ENCODE data around the gene DISP3.

The DISP3 gene

GRCh38 chr1:11537380-11537764 is 58.4 kb downstream of the DISP3 start:
- TF ChIP-seq, protein P1, sequence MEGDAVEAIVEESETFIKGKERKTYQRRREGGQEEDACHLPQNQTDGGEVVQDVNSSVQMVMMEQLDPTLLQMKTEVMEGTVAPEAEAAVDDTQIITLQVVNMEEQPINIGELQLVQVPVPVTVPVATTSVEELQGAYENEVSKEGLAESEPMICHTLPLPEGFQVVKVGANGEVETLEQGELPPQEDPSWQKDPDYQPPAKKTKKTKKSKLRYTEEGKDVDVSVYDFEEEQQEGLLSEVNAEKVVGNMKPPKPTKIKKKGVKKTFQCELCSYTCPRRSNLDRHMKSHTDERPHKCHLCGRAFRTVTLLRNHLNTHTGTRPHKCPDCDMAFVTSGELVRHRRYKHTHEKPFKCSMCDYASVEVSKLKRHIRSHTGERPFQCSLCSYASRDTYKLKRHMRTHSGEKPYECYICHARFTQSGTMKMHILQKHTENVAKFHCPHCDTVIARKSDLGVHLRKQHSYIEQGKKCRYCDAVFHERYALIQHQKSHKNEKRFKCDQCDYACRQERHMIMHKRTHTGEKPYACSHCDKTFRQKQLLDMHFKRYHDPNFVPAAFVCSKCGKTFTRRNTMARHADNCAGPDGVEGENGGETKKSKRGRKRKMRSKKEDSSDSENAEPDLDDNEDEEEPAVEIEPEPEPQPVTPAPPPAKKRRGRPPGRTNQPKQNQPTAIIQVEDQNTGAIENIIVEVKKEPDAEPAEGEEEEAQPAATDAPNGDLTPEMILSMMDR (IDR thresholded peaks at IDR 0.05; ENCODE audit: low read length): no peak
- no peak for TF ChIP-seq EZH2 (IDR thresholded peaks at IDR 0.05; ENCODE audit: borderline replicate concordance, low read length)
- peaks cover 10% of the 10 kb centered on the region; the same call in 1 of the 2 replicates for H3K27me3 ChIP-seq (ENCODE audit: insufficient read depth, low read length)

GRCh38 chr1:11537854-11538591 is 59.1 kb downstream of the DISP3 start:
- peaks cover 10% of the 10 kb centered on the region; the same call in 1 of the 2 replicates for H3K27me3 ChIP-seq (ENCODE audit: insufficient read depth, low read length)
- H3K9me3 ChIP-seq (ENCODE audit: low read length): no peaks in the 10 kb centered on the region
- no peaks in the 10 kb centered on the region for H3K9me2 ChIP-seq (ENCODE audit: low read depth, low read length)
- no peak overlapping the region for H3K9ac ChIP-seq (ENCODE audit: low read length)
- no peak overlapping the region for H3K4me2 ChIP-seq (ENCODE audit: low read length)
- no peaks in the 10 kb centered on the region for H3K79me2 ChIP-seq (ENCODE audit: insufficient read depth, low read length)
- no peaks in the 10 kb centered on the region for H3K36me3 ChIP-seq (ENCODE audit: insufficient read depth, low read length)
- H4K20me1 ChIP-seq (ENCODE audit: insufficient read depth, low read length): no peaks in the 10 kb centered on the region
- no peaks in the 10 kb centered on the region for H3F3A ChIP-seq (ENCODE audit: insufficient read depth, low read length)
- H3K4me1 ChIP-seq (ENCODE audit: insufficient read depth, low read length, severe bottlenecking): no peaks in the 10 kb centered on the region
- H2AFZ ChIP-seq (ENCODE audit: low read length): no peak overlapping the region
- no peak overlapping the region for H3K27ac ChIP-seq (ENCODE audit: low read depth, low read length, poor library complexity, severe bottlenecking)
- TF ChIP-seq EZH2 (IDR thresholded peaks at IDR 0.05; ENCODE audit: borderline replicate concordance, low read length): no peak
- TF ChIP-seq, protein P1 (IDR thresholded peaks at IDR 0.05; ENCODE audit: low read length): no peak
- no peak overlapping the region for H3K4me3 ChIP-seq (ENCODE audit: low read depth, low read length, poor library complexity, severe bottlenecking)

More at GRCh38 chr1:11537380-11537764, 58.4 kb downstream of the DISP3 start:
- Histone ChIP-seq H3K9ac (ENCODE audit: low read length) (no peak overlapping the region), H3K9me3 (ENCODE audit: low read length) (no peaks in the 10 kb centered on the region), H3K79me2 (ENCODE audit: insufficient read depth, low read length) (no peaks in the 10 kb centered on the region), H3K4me2 (ENCODE audit: low read length) (no peak overlapping the region), H4K20me1 (ENCODE audit: insufficient read depth, low read length) (no peaks in the 10 kb centered on the region), H3K4me3 (ENCODE audit: low read depth, low read length, poor library complexity, severe bottlenecking) (no peak overlapping the region), H3K27ac (ENCODE audit: low read depth, low read length, poor library complexity, severe bottlenecking) (no peak overlapping the region), H3F3A (ENCODE audit: insufficient read depth, low read length) (no peaks in the 10 kb centered on the region), H3K4me1 (ENCODE audit: insufficient read depth, low read length, severe bottlenecking) (no peaks in the 10 kb centered on the region), H2AFZ (ENCODE audit: low read length) (no peak overlapping the region), H3K9me2 (ENCODE audit: low read depth, low read length) (no peaks in the 10 kb centered on the region), H3K36me3 (ENCODE audit: insufficient read depth, low read length) (no peaks in the 10 kb centered on the region)

DNA sequence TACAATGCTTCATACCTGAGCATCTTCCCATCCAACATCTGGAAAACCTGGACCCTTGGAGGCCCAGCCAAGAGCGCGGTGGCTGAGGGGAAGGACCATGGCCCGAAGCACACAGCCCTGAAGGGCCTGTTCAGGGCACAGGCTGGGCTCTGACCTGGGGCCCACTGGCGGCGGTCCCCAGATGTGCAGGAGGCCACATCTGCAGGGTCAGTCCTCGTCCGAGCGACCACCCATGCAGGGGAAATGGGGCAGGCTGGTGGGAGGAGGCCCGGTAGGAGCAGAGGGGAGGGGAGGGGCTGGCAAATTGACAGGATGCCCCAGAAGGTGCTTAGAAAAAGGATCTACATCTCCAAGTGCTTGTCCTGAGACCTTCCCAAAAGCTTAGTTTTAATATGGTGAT is 59.9 kb downstream of the DISP3 start:
- Histone ChIP-seq H3K36me3 (ENCODE audit: insufficient read depth, low read length) (no peaks in the 10 kb centered on the region), H3K79me2 (ENCODE audit: insufficient read depth, low read length) (no peaks in the 10 kb centered on the region), H3K27ac (ENCODE audit: low read depth, low read length, poor library complexity, severe bottlenecking) (no peak overlapping the region), H2AFZ (ENCODE audit: low read length) (no peak overlapping the region), H3K4me3 (ENCODE audit: low read depth, low read length, poor library complexity, severe bottlenecking) (no peak overlapping the region), H3F3A (ENCODE audit: insufficient read depth, low read length) (no peaks in the 10 kb centered on the region), H4K20me1 (ENCODE audit: insufficient read depth, low read length) (no peaks in the 10 kb centered on the region), H3K27me3 (ENCODE audit: insufficient read depth, low read length) (peaks cover 10% of the 10 kb centered on the region; the same call in 1 of the 2 replicates), H3K4me2 (ENCODE audit: low read length) (no peak overlapping the region), H3K4me1 (ENCODE audit: insufficient read depth, low read length, severe bottlenecking) (no peaks in the 10 kb centered on the region), H3K9me2 (ENCODE audit: low read depth, low read length) (no peaks in the 10 kb centered on the region), H3K9me3 (ENCODE audit: low read length) (no peaks in the 10 kb centered on the region), H3K9ac (ENCODE audit: low read length) (no peak overlapping the region)
- TF ChIP-seq EZH2 (IDR thresholded peaks at IDR 0.05; ENCODE audit: borderline replicate concordance, low read length): no peak
- TF ChIP-seq, protein P1 (IDR thresholded peaks at IDR 0.05; ENCODE audit: low read length): no peak

All from OCI-LY1 (cell line).